ENCODE results near the gene VAMP3.

VAMP3 gene, protein sequence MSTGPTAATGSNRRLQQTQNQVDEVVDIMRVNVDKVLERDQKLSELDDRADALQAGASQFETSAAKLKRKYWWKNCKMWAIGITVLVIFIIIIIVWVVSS

DNA sequence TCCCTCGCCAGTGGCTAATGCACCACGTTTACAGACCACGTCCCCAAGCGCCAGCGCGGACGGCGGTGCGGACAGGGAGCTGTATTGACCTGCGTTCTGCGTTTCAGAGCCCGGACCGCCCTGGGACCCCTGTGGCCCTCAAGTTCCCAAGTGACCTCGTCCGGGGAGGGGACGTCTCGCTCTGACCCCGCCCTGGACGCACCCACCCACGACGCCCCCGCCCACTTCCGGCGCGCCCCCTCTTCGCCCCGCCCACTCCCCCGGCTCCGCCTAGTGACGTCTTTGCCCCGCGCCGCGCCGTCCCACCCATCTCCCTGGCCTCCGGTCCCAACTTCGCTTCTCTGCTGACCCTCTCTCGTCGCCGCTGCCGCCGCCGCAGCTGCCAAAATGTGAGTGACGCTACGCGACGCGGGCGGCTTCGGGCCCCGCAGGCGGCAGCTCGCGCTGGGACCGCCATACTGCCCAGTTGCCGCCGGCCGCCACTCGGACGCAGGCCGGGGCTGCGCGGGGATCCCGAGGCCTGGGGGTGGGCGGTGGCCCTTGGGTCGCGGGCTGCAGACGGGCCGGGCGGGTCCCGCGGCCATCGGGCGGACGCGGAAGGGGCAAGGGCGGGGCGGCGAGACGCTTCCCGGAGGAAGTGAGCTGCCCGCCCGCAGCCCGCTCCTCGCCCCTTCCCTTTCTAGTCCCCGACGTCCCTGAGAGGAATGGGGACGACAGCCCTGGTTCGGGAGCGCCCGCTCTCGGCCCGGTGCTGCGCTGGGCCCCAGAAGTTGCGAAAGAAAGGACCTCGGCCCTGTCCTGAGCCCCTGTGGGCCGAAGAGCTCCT, at the start of gene VAMP3:
TSS of gene VAMP3 (plus strand) at position 300 of the 826 bp plus-strand sequence. CDS start at position 388, 88 bp downstream.
- peak; percentile 89 to 90 for DNase-seq

DNA sequence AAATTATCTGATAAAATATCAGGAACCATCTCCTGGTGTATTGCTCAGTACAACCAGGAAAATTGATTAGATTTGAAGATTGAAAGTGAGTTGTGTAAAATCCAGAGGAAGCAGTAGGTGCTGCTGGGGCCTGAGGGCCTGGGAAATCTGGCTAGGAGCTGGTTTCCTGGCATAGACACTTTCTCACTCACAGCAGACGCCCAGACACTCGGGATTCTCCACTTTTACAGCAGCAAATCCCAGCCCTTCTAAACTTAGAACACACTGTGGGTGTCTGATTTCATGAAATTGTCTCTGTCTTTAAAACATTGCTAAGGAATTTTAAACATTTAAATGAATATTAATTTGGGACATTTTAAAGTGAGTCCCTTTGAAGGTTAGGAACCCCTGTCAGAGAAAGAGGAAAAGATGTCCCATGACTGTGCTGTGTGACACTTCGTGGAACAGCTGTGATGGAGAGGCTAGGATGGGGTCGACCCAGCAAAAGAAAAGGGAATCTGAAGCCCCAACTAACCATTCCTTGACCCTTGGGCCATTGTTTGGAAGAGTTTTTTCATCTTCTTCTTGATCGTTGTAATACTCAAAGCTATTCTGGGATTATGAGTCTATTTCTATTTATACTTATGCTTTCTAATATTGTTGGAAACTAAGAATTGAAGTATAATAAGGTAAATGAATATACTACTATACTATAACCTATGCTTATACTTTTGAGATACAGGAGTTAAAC, 49.0 kb upstream of the VAMP3 start:
- no peak for DNase-seq

DNA sequence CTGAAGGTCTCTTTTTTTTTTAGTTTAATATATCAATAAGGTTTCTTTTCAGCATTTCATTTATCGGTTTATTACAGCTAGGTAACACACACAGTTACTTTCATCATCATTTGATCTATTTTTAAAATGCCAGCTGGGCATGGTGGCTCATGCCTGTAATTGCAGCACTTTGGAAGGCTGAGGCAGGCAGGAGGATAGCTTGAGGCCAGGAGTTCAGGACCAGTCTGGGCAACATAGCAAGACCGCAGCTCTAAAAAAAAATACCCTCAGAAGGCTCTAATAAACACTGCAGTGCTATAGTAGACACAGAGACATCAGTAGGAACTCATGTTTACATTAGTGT, 48.5 kb upstream of the VAMP3 start:
- DNase-seq, result no peak

DNA sequence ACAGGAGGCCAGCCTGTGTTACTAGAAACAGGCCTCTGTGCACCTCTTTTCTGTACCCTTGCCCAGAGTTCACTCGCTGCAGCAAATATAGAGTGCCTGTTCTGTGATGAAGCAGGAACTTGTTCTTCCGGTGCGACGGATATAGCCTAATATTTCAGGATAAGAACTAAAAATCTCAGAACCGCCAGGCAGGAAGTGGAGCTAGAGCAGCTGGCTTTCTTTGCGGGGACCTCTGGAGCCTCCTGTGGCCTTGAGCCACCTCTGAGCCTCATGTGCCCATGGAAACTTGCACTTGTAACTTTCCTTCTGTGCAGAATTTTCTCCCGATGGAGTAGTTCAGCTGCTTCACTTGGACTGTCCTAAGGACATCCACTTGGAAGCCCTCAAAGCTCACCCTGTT, 44.5 kb upstream of the VAMP3 start:
- DNase-seq, result no peak

DNA sequence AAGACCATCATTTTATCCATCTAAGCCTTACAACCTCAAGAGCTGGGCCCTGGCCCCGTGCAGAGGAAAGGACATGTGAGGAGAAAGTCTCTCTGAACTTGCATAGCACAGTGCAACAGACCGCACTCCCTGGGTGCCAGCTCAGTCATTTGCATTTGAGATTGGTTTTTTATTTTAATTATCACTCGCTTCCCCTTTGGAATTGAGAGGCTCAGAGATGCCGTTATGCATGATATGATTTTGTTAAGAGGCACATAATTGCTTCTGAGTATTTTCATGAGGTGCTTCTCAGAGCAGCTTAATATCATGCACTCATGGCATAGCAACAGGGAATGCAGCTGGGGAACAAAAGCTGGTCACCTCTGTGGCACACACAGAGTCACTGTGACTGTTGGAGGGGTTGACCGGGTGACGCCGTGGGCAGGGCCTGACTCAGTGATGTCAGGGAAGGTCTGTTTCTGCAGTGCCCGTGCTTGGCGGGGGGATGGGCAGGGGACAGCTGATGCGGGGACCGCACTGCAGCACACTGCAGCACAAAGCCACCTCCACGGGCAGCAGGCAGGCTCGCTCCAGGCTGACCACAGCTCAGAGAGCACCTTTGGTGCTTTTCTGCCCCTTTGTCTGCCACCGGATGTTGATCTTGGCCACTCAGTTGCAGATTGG, 43.2 kb upstream of the VAMP3 start:
- DNase-seq, result no peak

DNA sequence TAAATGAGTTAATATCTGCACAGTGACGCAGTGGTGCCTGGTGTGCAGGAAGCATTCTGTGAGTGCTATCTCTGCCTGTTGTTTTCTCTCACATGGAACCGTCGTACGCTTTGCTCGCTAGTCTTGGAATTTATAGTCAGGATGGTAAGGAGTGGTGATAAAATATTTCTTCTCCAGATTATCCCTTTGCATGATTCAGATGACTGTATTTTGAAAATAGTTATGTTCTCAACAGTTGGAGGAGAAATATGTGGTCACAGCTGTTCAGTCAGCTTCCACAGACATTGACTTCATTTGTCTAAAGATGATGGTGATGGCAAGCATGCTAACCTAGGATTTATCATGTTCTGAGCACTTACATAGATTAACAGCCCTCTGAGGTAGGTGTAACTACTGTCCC, 41.3 kb upstream of the VAMP3 start:
- DNase-seq, result no peak

DNA sequence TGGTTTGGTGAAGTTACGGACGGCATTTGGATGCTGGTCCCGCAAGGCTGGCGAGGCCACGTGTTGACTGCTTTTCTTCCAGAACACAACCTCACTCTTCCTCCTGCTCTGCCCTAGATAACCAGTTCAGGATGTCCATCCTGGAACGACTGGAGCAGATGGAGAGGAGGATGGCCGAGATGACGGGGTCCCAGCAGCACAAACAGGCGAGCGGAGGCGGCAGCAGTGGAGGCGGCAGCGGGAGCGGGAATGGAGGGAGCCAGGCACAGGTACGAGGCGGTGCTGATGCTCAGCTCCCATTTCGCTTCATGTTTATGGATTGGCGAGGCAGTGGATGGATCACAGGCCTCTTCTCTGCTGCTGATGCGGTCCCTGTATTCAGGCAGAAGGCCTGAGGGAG, 38.8 kb upstream of the VAMP3 start:
- DNase-seq, result no peak

DNA sequence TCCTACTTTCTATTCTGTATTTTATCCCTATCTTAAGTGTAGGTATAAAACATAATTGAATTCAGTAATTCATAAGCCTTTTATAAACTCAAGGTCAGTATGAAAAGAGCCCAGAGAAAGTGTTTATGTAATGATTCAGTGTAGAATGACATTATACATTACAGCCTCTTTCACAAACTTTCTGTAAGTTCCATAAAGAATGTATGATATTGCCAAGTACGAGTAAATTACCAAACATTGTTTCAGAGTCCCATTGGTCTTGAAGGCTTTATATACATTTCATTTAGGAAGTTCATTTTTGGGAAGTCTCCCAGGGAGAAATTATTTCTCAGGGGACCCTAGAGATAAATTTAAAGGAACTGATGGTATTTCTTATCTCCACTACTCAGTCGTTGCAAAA, 37.8 kb upstream of the VAMP3 start:
- DNase-seq, result no peak

DNA sequence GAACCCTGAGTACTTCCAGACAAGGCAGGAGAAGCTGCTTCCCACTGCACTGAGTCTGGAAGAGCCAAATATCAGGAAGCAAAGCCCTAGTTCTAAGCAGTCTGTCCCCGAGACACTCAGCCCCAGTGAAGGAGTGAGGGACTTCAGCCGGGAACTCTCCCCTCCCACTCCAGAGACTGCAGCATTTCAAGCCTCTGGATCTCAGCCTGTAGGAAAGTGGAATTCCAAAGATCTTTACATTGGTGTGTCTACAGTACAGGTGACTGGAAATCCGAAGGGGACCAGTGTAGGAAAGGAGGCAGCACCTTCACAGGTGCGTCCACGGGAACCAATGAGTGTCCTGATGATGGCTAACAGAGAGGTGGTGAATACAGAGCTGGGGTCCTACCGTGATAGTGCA, 33.1 kb upstream of the VAMP3 start:
- DNase-seq, result no peak

DNA sequence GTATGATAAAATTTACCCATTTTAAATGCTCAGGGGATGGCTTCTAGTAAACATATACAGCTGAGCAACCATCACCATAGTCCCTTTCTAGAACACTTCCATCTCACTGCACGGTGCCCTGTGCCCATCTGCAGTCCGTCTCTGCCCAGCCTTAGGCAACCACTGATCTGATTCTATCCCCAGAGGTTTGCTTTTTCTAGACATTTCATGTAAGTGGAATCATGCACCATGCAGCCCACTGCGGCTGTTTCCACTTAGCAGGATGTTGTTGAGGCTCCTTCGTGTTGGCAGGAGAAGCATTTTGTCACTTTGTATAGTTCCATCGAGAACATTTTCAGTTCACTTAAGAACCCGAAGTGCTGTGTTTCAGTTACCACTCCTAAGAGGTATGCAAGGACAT, 27.8 kb upstream of the VAMP3 start:
- DNase-seq, result no peak

DNA sequence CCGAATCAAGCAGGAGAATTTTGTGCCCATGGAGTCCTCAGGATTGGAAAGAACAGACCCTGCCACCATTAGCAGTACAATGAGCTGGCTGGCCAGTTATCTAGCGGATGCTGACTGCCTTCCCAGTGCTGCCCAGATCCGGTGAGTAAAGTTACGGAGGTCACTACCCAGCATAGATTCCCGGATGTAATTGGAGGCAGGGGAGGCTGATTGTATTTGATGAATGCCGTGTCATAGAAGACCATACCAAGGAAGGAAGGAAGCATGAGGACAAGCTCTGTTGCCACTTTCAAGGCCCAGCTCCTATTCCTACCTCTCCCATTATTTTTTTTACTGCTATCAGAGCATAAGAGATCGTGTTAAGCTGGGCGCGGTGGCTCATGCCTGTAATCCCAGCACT, 26.2 kb upstream of the VAMP3 start:
- DNase-seq, result no peak

DNA sequence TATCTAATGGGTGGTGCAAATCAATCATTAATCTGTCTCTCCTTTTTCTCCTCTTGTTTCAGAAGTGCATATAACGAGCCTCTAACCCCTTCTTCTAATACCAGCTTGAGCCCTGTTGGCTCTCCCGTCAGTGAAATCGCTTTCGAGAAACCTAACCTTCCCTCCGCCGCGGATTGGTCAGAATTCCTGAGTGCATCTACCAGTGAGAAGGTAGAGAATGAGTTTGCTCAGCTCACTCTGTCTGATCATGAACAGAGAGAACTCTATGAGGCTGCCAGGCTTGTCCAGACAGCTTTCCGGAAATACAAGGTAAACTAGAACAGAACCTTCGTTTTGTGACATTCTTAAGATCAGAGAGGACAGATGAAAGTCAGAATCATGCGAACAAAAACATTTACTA, 25.3 kb upstream of the VAMP3 start:
- DNase-seq, result no peak

DNA sequence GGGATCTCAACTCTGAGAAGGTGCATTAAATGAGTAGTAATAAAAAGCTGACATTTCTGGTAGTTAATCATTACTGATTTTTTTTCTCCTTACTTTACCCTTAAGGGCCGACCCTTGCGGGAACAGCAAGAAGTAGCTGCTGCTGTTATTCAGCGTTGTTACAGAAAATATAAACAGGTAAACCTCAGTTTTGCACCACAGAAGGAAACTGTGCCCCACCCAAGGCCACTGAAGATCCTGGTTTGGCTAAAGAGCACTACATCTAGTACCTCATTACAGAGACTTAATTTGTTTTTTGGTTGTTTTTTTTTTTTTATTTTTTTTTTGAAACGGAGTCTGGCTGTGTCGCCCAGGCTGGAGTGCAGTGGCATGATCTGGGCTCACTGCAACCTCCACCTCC, 23.5 kb upstream of the VAMP3 start:
- no peak for DNase-seq

DNA sequence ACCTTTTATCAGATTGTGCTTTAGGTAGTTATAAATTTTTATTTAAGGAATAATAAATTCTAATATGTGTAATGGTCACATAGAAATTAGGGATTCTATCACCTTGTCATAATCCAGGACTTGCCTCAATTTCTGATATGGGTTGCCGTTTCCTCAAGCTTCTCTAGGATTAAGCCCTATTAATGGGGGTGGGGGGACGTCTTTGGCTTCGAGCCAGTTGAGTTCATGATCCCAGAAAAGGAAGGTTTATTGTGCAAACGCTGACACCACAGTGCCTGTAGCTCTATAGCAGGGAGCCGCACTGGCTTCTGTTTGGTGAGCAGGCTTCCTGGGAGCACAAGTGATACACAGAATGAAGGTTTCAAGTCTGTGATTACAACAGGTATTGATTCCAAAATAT, 22.0 kb upstream of the VAMP3 start:
- DNase-seq, result no peak

DNA sequence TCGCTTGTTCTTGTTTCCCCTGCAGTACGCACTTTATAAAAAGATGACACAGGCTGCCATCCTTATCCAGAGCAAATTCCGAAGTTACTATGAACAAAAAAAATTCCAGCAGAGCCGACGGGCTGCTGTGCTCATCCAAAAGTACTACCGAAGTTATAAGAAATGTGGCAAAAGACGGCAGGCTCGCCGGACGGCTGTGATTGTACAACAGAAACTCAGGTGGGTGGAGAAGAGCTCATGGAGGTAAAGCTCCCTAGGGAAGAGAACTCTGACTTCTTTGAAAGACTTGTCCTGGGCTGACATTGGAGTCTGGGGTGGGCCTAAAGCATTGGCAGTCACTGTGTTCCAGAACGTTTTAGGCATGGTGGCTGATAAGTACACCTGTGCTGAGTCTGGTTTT, 19.9 kb upstream of the VAMP3 start:
- DNase-seq, result no peak

DNA sequence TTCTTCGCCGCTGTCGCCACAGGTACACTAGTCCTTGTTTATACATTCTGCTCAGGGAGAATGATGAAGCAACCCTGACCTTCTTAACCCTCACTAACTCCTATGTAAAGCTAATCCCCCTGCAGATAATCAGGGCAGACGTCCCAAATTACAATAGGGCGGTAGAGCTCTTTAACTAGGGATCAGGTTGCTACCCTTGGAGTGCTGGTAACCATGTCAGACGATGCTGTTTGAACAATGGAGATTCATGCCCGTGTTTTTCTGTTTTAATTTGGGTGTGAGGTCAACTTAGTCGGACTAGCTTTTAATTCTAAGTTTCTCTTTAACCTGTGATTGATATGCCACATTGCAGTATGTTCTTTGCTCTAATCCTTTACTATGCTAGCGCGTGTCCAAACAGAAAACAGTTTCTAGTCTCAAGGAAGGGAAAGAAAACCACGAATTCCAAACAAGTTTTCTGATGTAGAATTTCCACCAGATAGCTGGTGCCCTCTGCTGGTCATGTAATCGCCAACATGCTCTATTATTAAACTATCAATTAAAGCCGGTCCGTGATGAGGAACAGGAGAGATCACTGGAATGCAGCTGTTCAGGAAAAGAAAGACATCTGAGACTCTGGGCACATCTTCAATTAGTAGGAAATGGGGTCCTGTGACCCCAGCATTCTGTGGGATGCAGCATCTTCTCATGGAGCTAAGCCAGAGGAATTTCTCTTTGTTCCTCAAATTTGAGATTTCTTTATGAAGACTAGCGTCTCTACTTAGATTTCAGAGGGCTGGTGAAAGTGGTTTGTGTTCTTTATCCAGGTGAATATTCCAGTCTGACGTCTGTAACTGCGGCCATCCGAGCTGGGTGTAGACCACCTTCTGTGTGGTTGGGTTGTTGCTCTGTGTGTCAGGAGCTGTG, 18.3 kb upstream of the VAMP3 start:
- DNase-seq, result peak; percentile 53 to 56

DNA sequence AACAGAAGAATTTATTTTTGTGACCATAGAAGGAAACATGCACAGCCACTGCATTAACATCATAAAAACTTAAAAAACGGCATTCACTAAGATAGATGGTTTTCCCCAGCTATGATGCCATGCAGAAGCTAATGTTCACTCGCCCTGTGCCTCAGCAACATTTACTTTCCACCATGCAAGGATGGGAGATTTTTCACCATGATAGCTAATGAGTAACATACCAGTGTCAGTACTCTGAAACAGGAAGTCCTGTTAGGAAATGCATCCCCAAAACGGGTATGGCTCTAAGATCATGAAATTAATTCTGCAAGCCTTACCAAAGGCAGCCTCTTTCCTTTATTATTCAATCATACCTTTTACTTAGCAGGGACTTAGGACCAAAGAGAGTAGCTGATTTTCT, 17.5 kb upstream of the VAMP3 start:
- DNase-seq, result no peak

DNA sequence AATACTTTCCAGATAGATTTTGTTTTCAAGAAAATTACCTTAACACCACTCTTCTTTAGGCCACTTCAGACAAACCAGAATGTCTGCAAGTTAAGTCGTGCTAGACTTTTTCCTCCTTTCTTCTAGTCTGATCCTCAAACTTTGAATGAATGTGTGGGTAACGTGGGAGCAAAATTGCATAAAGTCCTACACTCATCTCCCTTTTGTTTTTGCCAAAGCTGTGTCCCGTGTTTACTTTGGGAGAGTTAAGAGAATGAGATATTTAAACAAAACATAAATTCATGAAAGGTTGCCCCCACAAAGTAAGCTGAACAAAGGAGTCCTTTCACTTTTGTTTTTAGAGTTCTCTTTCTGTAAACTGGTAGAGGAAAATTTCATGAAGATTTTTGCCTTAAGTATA, 16.9 kb upstream of the VAMP3 start:
- no peak for DNase-seq

DNA sequence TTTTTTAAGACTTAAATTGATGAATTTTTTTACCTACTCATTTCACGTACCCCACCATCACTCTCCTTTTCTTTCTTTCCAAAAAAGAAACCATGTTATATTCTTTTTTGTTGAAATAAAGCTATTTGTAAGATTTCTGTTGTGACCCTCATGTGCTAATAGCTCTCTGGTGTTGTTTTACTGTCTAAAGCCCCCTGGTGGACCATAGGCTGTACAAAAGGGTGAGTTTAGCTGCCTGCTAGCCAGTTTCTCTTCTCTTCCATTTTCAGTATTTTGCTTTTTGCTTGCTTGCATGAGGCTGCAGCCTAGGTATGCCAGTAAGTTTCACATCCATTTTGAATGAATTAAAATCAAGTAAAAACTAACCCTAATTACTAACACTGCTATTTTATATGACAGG, 15.6 kb upstream of the VAMP3 start:
- no peak for DNase-seq

DNA sequence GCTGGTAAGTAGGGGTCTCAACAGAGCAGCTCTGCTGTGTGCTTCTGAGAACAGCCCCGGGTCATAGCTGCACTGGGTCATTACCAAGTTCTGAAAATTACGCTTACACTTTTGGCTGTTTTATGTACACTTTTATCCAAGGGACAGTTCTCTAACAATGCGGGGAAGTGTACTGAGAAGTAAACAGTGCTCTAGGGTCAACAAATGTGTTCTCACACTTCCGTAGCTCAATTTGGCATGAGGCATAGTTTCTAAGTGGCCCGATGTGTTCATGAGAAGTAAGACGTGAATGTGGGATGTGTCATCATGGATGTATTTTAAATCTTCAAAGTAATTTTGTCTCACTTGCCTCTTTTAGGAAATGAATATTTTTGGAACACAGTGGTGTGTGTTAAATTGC, 10.9 kb upstream of the VAMP3 start:
- DNase-seq, result no peak

DNA sequence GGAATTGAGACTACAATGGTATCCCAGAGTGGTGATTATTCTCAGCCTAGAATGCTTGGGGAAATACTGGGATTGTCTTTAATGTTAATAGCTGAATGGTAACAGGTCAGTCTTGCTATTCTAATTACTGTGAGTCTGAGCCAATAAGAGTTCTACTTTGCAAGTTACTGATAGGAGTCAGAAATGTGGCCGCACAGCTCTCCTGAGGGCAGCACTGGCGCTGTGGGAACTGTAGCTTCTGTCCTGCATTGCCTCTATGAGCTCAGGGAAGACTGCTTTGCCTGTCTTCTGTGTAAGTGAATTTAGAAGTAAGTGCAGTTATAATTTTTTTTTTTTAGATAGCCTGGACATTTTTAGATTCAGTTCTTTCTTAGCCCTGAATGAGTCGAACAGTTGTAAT, 10.0 kb upstream of the VAMP3 start:
- no peak for DNase-seq

DNA sequence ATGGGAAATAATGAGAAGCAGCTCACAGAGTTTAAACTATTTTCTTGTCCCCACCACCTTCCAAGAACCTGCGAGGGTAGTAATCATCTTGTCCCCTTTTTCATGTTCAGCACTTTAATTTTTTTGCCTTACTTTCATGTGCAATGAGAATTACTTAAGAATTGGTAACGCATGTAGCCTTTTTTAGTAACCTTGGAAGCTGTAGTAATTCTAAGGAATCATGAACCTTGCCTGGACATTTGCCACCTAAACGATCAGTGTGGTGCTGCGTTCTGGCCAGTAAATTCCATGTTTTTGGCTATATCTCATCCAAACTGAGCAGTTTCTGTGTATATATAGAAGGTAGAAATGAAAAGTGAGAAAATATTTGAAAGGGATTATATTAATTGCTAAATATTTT, 3.9 kb upstream of the VAMP3 start:
- no peak for DNase-seq

DNA sequence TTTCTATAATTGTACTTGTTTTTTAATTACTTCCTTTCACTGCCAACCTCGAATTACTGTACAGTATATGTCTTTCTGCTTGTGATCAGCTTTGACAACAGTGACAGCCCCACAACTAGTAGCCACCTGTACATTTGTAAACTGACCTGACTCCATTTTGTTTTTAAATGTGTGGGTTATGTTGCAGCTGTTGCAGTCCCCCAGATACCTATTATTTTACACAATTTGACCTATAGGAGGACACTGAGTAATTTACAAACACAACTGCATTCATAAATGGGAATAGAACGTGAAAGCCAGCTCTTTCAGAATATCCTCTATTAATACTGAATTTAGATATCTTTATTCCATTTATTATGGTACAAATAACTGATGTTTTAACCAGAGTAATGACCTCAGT, 2.5 kb upstream of the VAMP3 start:
- no peak for DNase-seq

Measured in stimulated activated CD4-positive, alpha-beta T cell treated with anti-CD3 and anti-CD28 coated beads, Interleukin-2, amount 100 ng/mL, for 24 hours (primary cell).